NCI-H146 treated with DMSO at 0.1 percent for 48 hours (cell line): Measurements from ENCODE around the gene SLC15A2.

Experiments used
- DNase-seq: peaks from one replicate; lab custom pipeline; 2025; ENCODE audit not compliant: unreplicated experiment; lab: John Stamatoyannopoulos, UW

SLC15A2 gene

DNA sequence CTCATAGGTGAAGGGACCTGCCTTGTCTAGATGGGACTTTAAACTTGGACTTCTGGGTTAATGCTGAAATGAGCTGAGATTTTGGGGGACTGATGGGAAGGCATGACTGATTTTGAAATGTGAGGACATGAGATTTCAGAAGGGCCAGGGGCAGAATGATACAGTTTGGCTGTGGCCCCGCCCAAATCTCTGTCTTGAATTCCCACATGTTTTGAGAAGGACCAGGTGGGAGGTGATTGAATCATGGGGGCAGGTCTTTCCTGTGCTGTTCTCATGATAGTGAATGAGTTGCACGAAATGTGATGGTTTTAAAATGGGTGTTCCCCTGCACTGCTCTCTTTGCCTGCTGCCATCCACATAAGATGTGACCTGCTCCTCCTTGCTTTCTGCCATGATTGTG, 85.0 kb downstream of the SLC15A2 start:
- DNase-seq = no peak

DNA sequence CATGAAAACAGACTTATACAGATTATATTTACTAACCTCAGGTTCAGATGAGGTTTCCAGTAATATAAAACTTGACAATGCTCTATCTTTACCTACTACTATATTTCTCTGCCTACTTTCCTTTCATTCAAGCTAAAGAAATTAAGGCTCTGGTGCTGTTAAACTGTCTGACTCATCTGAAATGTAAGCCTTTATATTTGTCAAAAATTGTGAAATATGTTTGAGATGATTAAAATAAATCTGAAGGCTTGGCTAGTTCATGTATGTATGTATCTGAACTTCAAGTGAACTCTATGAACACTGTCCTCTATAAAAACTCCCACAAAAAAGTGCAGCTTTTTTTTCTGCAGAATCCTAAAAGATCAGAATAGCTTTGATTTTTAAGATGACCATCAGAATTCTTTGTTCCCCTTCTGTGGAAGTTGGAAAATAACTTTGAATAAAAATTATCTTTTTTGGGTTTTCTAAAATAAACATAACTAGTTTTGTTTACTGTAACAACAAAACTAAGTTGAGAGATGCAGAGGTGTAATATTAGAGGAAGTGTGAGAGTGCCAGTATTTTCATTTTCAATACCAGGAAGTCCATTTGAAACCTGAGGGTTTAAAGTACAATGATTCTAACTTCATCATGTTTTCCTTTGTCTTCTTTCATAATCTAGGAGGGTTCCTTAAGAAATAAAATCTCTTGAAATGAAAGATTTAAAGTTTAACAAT, 85.7 kb downstream of the SLC15A2 start:
- no peak for DNase-seq

DNA sequence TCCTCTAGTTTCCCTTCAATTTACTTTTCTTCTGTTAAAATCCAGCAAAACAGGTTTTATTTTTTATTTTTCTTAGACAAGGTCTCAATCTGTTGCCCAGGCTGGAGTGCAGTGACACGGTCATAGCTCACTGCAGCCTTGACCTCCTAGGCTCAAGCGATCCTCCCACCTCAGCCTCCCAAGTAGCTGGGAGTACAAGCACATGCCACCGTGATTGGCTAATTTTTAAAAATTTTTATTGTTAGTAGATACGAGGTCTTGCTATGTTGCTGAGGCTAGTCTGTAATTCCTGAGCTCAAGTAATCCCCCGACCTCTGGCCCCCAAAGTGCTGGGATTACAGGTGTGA, 86.2 kb downstream of the SLC15A2 start:
- no peak for DNase-seq

DNA sequence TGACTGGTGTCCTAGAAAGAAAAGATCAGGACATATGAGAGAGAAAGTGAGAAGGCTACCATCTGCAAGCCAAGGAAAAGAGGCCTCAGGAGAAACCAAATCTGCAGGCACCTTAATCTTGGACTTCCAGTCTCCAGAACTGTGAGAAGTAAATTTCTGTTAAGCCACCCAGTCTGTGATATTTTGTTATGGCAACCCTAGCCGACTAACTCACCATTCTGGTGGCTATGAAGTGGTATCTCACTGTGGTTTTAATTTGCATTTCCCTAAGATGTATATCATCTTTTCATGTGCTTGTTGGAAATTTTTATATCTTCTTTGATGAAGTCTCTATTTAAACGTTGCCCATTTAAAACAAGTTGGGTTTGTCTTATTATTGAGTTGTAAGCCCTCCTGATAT, 87.3 kb downstream of the SLC15A2 start:
- DNase-seq = no peak

DNA sequence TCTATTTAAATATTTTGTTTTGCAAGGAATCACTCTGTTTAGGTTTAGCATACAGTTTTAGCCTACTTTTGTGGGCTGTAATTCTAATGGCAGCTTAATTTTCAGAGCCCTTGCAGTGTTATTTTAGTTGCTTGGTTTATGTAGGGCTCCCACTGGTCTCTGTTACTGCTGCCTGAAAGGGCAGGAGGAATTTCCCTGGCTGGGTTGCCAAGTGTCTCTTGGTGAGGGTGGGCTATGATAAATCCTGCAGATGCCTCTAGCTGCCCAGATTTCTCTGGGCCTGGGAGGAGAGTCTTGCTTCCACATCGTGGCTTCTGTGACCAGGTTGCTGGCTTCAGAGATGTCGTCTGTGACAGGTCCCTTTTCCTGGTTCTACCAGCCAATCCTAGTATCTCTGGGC, 91.6 kb downstream of the SLC15A2 start:
- DNase-seq = no peak

DNA sequence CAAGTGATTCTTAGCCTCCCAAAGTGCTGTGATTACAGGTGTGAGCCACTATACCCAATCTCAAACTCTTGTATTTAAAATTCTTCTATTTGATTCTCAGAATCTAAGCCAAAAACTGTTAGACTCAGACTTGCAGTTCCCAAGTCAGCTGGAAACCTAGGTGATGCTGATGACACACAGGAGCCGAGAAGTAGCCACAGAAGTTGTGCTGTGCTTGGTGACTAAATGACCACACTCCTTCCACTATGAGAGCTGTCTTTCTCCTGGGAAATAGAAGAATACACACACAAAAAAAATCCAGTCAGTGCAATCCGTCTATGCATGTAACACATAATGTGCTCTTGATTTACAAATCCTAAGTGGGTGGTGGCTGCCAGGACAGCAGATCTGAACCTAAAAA, 93.9 kb downstream of the SLC15A2 start:
- DNase-seq = no peak

DNA sequence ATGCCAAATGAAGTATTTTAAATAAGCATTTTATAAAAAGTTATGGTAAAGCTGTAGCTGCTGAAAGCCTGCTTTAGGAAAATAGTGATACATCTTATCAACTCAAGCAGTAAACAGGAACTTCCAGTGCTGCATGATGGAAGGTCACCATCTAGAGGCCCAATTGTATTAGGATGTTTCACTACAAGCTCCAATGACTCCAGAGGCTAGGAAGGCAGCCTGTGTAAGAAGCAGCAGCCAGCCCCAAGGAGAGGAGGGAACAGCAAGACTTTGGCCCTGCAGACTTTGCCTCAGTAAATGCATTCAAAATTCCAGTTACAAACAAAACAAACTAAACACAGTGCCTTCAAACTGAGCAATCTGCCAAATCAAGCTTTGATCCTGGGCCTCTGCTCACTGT, 95.7 kb downstream of the SLC15A2 start:
- no peak for DNase-seq

DNA sequence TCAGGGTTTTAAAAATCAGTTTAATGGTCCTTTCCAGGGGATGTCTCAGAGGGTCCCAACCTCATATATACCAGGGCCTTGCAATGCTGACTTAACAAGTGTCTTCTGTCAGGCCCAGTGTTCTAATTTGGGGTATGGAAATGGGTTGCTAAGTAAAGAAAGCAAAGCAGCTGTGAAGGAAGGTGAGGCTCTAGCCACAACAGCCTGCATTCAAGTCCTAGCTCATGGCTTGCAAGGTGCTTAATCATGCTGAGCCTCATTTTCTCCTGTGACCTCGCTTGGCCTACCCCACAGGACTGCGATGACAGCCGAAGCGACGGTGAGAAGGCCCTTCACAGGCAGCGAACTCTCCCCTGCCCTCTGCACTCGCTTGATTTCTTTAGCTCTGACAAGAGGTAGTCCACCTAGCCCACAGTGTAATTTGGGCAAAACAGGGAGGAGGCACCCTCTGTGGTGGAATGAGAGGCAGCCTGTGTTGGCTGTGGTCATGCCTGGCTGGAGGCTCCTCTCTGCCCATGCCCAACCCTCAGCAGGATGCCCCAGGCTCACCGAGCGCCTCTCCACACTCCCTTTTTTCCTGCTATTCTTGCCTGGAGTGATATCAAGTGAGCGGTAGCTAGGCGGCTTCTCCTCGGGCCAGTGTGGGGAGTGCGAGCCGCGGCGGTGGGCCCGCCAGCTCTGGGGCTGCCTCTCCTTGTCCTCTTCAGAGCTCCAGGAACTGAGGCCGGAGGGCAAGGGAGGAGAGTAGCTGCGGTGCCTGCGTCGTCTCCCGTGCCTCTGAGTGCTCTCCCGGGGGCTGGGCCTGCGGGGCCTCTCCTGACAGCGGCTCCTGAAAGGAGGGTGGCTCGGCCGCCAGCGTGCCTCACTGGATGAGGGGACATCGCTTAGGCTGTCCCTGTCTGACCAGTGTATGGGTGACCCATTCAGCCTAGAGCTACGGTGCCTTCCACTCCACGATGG, 98.7 kb downstream of the SLC15A2 start:
- DNase-seq = no peak
